Upper lobe of left lung (tissue), 6 donors: ENCODE measurements around the gene ANO1. TPM values are rescaled to one million over a fixed set of nuclear protein-coding genes. Genes with fewer than 3 reads are reported as not detected.

Experiments
- ATAC-seq, 2 donors: fragments of 200-7000 bp; cut with Tn5 transposase; one replicate each; pipeline ENCODE4 v1.9.1; 2022; ENCODE audit warnings: mild to moderate bottlenecking in 2 of 2, moderate library complexity in 2 of 2; ENCODE audit not compliant: low FRiP score in 2 of 2
- DNase-seq, 2 donors: peaks; one replicate each; pipeline ENCODE4 v3.0.0-alpha.2; 2019 to 2020
- H3K27ac ChIP-seq, 4 donors: fragments of 200-600 bp; sonication (generic); one replicate each; pipeline ENCODE4 v1.5.1; 2016 to 2019
- H3K27me3 ChIP-seq, 4 donors: fragments of 200-600 bp; sonication (generic); one replicate each; pipeline ENCODE4 v1.5.1; 2017 to 2019
- H3K36me3 ChIP-seq, 4 donors: fragments of 200-600 bp; sonication (generic); one replicate each; pipeline ENCODE4 v1.5.1; 2016 to 2019
- H3K4me1 ChIP-seq, 4 donors: fragments of 200-600 bp; sonication (generic); one replicate each; pipeline ENCODE4 v1.5.1; 2018 to 2019
- H3K4me3 ChIP-seq, 4 donors: fragments of 200-600 bp; sonication (generic); one replicate each; pipeline ENCODE4 v1.5.1; 2017 to 2019; ENCODE audit warnings: mild to moderate bottlenecking in 2 of 4, moderate library complexity in 1 of 4
- H3K9me3 ChIP-seq, 4 donors: fragments of 200-600 bp; sonication (generic); one replicate each; pipeline ENCODE4 v1.5.1; 2018 to 2019
- CTCF ChIP-seq, 6 experiments: fragments of 450-650 bp in 4 of 6; fragments of 200-600 bp in 2 of 6; sonication (generic) in 2 of 6; IDR thresholded peaks; one replicate each; pipeline ENCODE4 v1.5.1; 2016 to 2019; ENCODE audit warnings: antibody characterized with exemption in 6 of 6
- EP300 ChIP-seq, 4 donors: sonication (generic); formaldehyde crosslinking; IDR thresholded peaks; one replicate each; pipeline ENCODE4 v1.5.1; 2017; ENCODE audit warnings: antibody characterized with exemption in 4 of 4, control low read depth in 2 of 4
- POLR2A ChIP-seq, 4 donors: fragments of 450-650 bp; IDR thresholded peaks; one replicate each; pipeline ENCODE4 v1.5.1; 2016 to 2017; ENCODE audit warnings: antibody characterized with exemption in 4 of 4, mild to moderate bottlenecking in 2 of 4
- POLR2AphosphoS5 ChIP-seq, 2 donors: sonication (generic); formaldehyde crosslinking; IDR thresholded peaks; one replicate each; pipeline ENCODE4 v1.5.1; 2017; ENCODE audit warnings: antibody characterized with exemption in 2 of 2
- WGBS, 2 donors: methylation state at CpG; one replicate each; pipeline ENCODE4 v1.1.5; 2017 to 2018; 5-methylcytosine and 5-hydroxymethylcytosine counted together
- total RNA-seq, 6 donors: library from RNA; depleted of rRNA in 4 of 6; stranded (reverse); fragments of >200 nt in 4 of 6; gene quantifications; one replicate each; pipeline versions ENCODE4 v1.1.0 to v1.2.1, GENCODE V29; 2016 to 2021
- donor health status: DM: no; HTN: no; CAD: no; lungs with moderate emphysema.
- donor health status: DM: no; HTN: yes; CAD: no; lungs with severe emphysema.

Gene ANO1
- total RNA-seq, 6 donors from 2014 or later = 4.8 to 13.2 (median 7.2) TPM

DNA sequence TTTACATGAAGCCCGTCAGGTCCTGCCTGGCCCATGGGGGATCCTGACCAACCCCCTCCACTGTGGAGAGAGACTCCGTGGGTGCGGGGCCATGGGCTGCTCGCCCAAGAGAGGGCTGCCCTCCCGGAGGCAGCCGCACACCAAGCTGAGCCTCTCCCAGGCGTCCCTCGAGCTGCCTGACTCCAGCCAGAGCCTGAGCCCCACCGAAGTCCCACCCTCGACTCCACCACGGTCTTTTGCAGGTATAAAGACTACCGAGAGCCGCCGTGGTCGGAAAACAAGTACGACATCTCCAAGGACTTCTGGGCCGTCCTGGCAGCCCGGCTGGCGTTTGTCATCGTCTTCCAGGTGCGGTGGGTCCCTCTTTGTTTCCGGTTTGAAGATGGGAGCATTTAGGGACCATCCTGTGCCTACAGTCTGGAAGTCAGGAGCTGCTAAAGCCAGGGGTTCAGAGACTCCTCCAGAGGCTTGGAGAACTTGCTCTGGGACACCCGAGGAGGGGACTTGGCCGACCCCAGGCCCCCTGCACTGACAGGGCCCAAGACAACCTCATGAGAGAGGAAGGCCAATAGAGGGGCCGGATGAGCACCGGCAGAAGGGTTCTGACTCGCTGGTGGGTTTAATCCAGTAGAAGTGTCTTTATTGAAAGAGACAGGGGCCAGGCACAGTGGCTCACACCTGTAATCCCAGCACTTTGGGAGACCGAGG lies 107.4 kb downstream of the ANO1 start:
- H3K27ac ChIP-seq = no peak overlapping the region
- H3K9me3 ChIP-seq = no peaks in the 10 kb centered on the region
- DNase-seq = no peak
- no peak overlapping the region for H3K4me3 ChIP-seq
- no peaks in the 10 kb centered on the region for H3K27me3 ChIP-seq
- no peaks in the 10 kb centered on the region for H3K4me1 ChIP-seq
- no peaks in the 10 kb centered on the region for H3K36me3 ChIP-seq
- TF ChIP-seq CTCF (IDR thresholded peaks at IDR 0.05) (no peak), EP300 (IDR thresholded peaks at IDR 0.05) (no peak), POLR2A (IDR thresholded peaks at IDR 0.05) (no peak), POLR2AphosphoS5 (IDR thresholded peaks at IDR 0.05) (no peak)
- 88 to 91% methylated on average over 20 to 25 of the region's 28 CpGs for WGBS, 2 donors
- no peak for ATAC-seq

- DNase-seq (no peak), ATAC-seq (no peak)
- Histone ChIP-seq H3K36me3 (no peaks in the 10 kb centered on the region), H3K4me3 (no peak overlapping the region), H3K9me3 (no peaks in the 10 kb centered on the region), H3K27me3 (no peaks in the 10 kb centered on the region), H3K4me1 (no peaks in the 10 kb centered on the region), H3K27ac (no peak overlapping the region)
- TF ChIP-seq EP300 (IDR thresholded peaks at IDR 0.05) = no peak
- TF ChIP-seq POLR2A (IDR thresholded peaks at IDR 0.05) = no peak
- no peak for TF ChIP-seq CTCF (IDR thresholded peaks at IDR 0.05)
- no peak for TF ChIP-seq POLR2AphosphoS5 (IDR thresholded peaks at IDR 0.05)
- WGBS, 2 donors = 86 to 95% methylated on average over 1 to 6 of the region's 6 CpGs
Observed at GRCh38 chr11:70186420-70186819, 108.3 kb downstream of the ANO1 start.

DNA sequence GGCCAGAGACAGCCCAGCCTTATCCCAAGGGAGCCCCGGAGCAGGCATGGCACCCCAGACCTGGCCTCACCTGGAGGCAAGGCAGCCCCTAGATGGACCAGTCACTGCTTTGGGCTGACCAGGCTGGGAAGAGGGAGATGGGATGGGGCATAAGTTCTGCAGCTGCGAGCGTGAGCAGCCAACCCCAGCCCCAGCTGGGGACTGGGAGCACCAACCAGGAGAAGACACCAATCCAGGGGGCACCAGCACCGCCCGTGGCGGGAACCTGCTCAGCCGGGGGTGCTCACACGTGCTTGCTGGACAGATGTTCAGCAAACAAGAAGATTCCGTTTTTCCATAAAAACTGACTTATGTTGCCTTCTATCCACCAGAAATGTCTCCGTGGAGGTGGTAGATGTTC lies 108.8 kb downstream of the ANO1 start:
- Histone ChIP-seq H3K36me3 (no peaks in the 10 kb centered on the region), H3K4me3 (no peak overlapping the region), H3K27me3 (no peaks in the 10 kb centered on the region), H3K9me3 (no peaks in the 10 kb centered on the region), H3K27ac (no peak overlapping the region), H3K4me1 (no peaks in the 10 kb centered on the region)
- TF ChIP-seq CTCF (IDR thresholded peaks at IDR 0.05) (no peak), EP300 (IDR thresholded peaks at IDR 0.05) (no peak), POLR2AphosphoS5 (IDR thresholded peaks at IDR 0.05) (no peak), POLR2A (IDR thresholded peaks at IDR 0.05) (no peak)
- WGBS, 2 donors = 84 to 96% methylated on average over 7 to 10 of the region's 10 CpGs
- no peak for DNase-seq
- no peak for ATAC-seq

DNA sequence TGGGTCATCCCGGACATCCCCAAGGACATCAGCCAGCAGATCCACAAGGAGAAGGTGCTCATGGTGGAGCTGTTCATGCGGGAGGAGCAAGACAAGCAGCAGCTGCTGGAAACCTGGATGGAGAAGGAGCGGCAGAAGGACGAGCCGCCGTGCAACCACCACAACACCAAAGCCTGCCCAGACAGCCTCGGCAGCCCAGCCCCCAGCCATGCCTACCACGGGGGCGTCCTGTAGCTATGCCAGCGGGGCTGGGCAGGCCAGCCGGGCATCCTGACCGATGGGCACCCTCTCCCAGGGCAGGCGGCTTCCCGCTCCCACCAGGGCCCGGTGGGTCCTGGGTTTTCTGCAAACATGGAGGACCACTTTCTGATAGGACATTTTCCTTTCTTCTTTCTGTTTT lies 109.7 kb downstream of the ANO1 start:
- Histone ChIP-seq H3K27ac (no peak overlapping the region), H3K4me3 (no peak overlapping the region), H3K4me1 (no peaks in the 10 kb centered on the region), H3K36me3 (no peaks in the 10 kb centered on the region), H3K9me3 (no peaks in the 10 kb centered on the region), H3K27me3 (no peaks in the 10 kb centered on the region)
- WGBS, 2 donors = 87 to 89% methylated on average over 15 of the region's 15 CpGs
- no peak for TF ChIP-seq POLR2AphosphoS5 (IDR thresholded peaks at IDR 0.05)
- no peak for TF ChIP-seq CTCF (IDR thresholded peaks at IDR 0.05)
- TF ChIP-seq EP300 (IDR thresholded peaks at IDR 0.05) = no peak
- no peak for TF ChIP-seq POLR2A (IDR thresholded peaks at IDR 0.05)
- DNase-seq (no peak), ATAC-seq (no peak)

GRCh38 chr11:70189622-70190021 lies 111.5 kb downstream of the ANO1 start:
- 79 to 95% methylated on average over 11 of the region's 11 CpGs for WGBS, 2 donors
- TF ChIP-seq POLR2AphosphoS5 (IDR thresholded peaks at IDR 0.05) (no peak), CTCF (IDR thresholded peaks at IDR 0.05) (no peak), EP300 (IDR thresholded peaks at IDR 0.05) (no peak), POLR2A (IDR thresholded peaks at IDR 0.05) (no peak)
- ATAC-seq = no peak

More at GRCh38 chr11:70189622-70190021, 111.5 kb downstream of the ANO1 start:
- H3K4me3 ChIP-seq = no peak overlapping the region
- no peaks in the 10 kb centered on the region for H3K9me3 ChIP-seq
- H3K36me3 ChIP-seq = no peaks in the 10 kb centered on the region
- H3K4me1 ChIP-seq = no peaks in the 10 kb centered on the region
- H3K27me3 ChIP-seq = no peaks in the 10 kb centered on the region
- no peak for DNase-seq
- H3K27ac ChIP-seq = no peak overlapping the region
